IMR-90 (cell line): ENCODE results near the gene PRKCA. TPM values are rescaled to one million over a fixed set of nuclear protein-coding genes. Genes with fewer than 3 reads are reported as not detected.

ENCODE experiments used
- ATAC-seq: fragments of 200-7000 bp; cut with Tn5 transposase; 2 replicates; pipeline ENCODE4 v1.9.1; 2020; ENCODE audit warnings: low read depth, mild to moderate bottlenecking, moderate library complexity
- BruUV-seq: library from RNA; stranded (reverse); fragments of 400-500 nt; replicated peaks from 2 replicates; lab custom pipeline; 2021; lab: Mats Ljungman, UMichigan
- CTCF ChIA-PET: fragments of 300-600 bp; formaldehyde crosslinking; extraction: SDS; loops from one replicate; lab custom pipeline; 2021; ENCODE audit warnings: antibody characterized with exemption; lab: Yijun Ruan, JAX
- POLR2A ChIA-PET: fragments of 300-600 bp; sonication (Branson Sonifier 250); formaldehyde crosslinking; loops from one replicate; lab custom pipeline; 2022; ENCODE audit warnings: antibody characterized with exemption; ENCODE audit not compliant: unreplicated experiment; lab: Charles Lee
- DNase-seq: peaks from one replicate; pipeline ENCODE4 v3.0.0; 2013
- H2AFZ ChIP-seq: replicated peaks from 2 replicates; pipeline ENCODE3; 2013; ENCODE audit warnings: low read length, mild to moderate bottlenecking; ENCODE audit not compliant: poor library complexity
- H2AK5ac ChIP-seq: 2 replicates; pipeline ENCODE4 v1.6.1; 2013; ENCODE audit warnings: low read depth, low read length, inconsistent platforms
- H2AK9ac ChIP-seq: replicated peaks from 2 replicates; pipeline ENCODE3; 2013; ENCODE audit warnings: mild to moderate bottlenecking, low read depth, low read length, moderate library complexity; ENCODE audit not compliant: poor library complexity
- H2BK120ac ChIP-seq: 2 replicates; pipeline ENCODE4 v1.6.1; 2013; ENCODE audit warnings: low read depth, low read length, inconsistent platforms
- H2BK15ac ChIP-seq: 3 replicates; pipeline ENCODE4 v1.6.1; 2013; ENCODE audit warnings: low read depth, low read length, inconsistent platforms
- H2BK20ac ChIP-seq: 2 replicates; pipeline ENCODE4 v1.6.1; 2013; ENCODE audit warnings: low read depth, mild to moderate bottlenecking, inconsistent platforms, low read length, moderate library complexity
- H2BK5ac ChIP-seq: 2 replicates; pipeline ENCODE4 v1.6.1; 2013; ENCODE audit warnings: mild to moderate bottlenecking, low read depth, low read length, inconsistent platforms; ENCODE audit not compliant: poor library complexity, severe bottlenecking
- H3K14ac ChIP-seq: replicated peaks from 2 replicates; pipeline ENCODE4 v1.6.1; 2013; ENCODE audit warnings: low read depth, low read length, inconsistent platforms
- H3K18ac ChIP-seq: 2 replicates; pipeline ENCODE4 v1.6.1; 2013; ENCODE audit warnings: low read depth, low read length, control low read depth
- H3K23ac ChIP-seq: 2 replicates; pipeline ENCODE4 v1.6.1; 2013; ENCODE audit warnings: low read depth, low read length, inconsistent platforms
- H3K27ac ChIP-seq: 2 replicates; pipeline ENCODE4 v1.5.1; 2013; ENCODE audit warnings: mild to moderate bottlenecking, control low read depth, low read length; ENCODE audit not compliant: insufficient read depth
- H3K27me3 ChIP-seq: 2 replicates; pipeline ENCODE4 v1.6.1; 2013; ENCODE audit warnings: low read length; ENCODE audit not compliant: control insufficient read depth, insufficient read depth
- H3K36me3 ChIP-seq: 2 replicates; pipeline ENCODE4 v1.6.1; 2013; ENCODE audit warnings: low read length, mixed read lengths; ENCODE audit not compliant: control insufficient read depth, insufficient read depth
- H3K4ac ChIP-seq: 2 replicates; pipeline ENCODE4 v1.6.1; 2013; ENCODE audit warnings: low read depth, low read length, inconsistent platforms
- H3K4me1 ChIP-seq: 2 replicates; pipeline ENCODE4 v1.6.1; 2013; ENCODE audit warnings: low read length, mixed read lengths; ENCODE audit not compliant: control insufficient read depth, insufficient read depth
- H3K4me2 ChIP-seq: 2 replicates; pipeline ENCODE4 v1.6.1; 2013; ENCODE audit warnings: low read depth, mild to moderate bottlenecking, control low read depth, low read length, moderate library complexity
- H3K4me3 ChIP-seq: 2 replicates; pipeline ENCODE4 v1.5.1; 2013; ENCODE audit warnings: low read depth, mild to moderate bottlenecking, control low read depth, low read length, moderate library complexity; ENCODE audit not compliant: insufficient read depth
- H3K56ac ChIP-seq: 2 replicates; pipeline ENCODE4 v1.6.1; 2013; ENCODE audit warnings: low read length, inconsistent platforms; ENCODE audit not compliant: insufficient read depth; ENCODE audit errors: extremely low read depth
- H3K79me1 ChIP-seq, 2 experiments: 2 replicates each; pipeline ENCODE4 v1.6.1; 2013; ENCODE audit warnings: low read length in 2 of 2, inconsistent platforms in 1 of 2, low read depth in 1 of 2
- H3K9ac ChIP-seq: 2 replicates; pipeline ENCODE4 v1.6.1; 2013; ENCODE audit warnings: low read depth, low read length, control low read depth
- H3K9me1 ChIP-seq: 2 replicates; pipeline ENCODE4 v1.6.1; 2013; ENCODE audit warnings: low read length, inconsistent platforms; ENCODE audit not compliant: insufficient read depth
- H3K9me3 ChIP-seq: 2 replicates; pipeline ENCODE4 v1.6.1; 2013; ENCODE audit warnings: low read length; ENCODE audit not compliant: control insufficient read depth, insufficient read depth
- H4K20me1 ChIP-seq: 2 replicates; pipeline ENCODE4 v1.6.1; 2013; ENCODE audit warnings: low read length, inconsistent platforms; ENCODE audit not compliant: insufficient read depth
- H4K5ac ChIP-seq: 2 replicates; pipeline ENCODE4 v1.6.1; 2013; ENCODE audit warnings: mild to moderate bottlenecking, low read depth, low read length, control low read depth
- H4K8ac ChIP-seq, 2 experiments: 2 replicates each; pipeline ENCODE4 v1.6.1; 2013; ENCODE audit warnings: low read depth in 2 of 2, low read length in 2 of 2, control low read depth in 1 of 2, inconsistent platforms in 1 of 2
- H4K91ac ChIP-seq: 2 replicates; pipeline ENCODE4 v1.6.1; 2013; ENCODE audit warnings: low read depth, low read length, inconsistent platforms; ENCODE audit not compliant: insufficient read depth
- BHLHE40 ChIP-seq: fragments of 150-350 bp; IDR thresholded peaks from 2 replicates; pipeline ENCODE4 v1.6.1; 2016; ENCODE audit warnings: mild to moderate bottlenecking, low read depth, low read length
- CHD1 ChIP-seq: IDR thresholded peaks from 2 replicates; pipeline ENCODE4 v1.6.1; 2012; ENCODE audit warnings: low read depth, low read length, improper control_type of control experiment
- ELK1 ChIP-seq: fragments of 150-350 bp; IDR thresholded peaks from 2 replicates; pipeline ENCODE4 v1.6.1; 2016; ENCODE audit warnings: low read depth, mild to moderate bottlenecking, low read length, moderate library complexity, borderline replicate concordance
- FOS ChIP-seq: fragments of 150-350 bp; IDR thresholded peaks from 2 replicates; pipeline ENCODE4 v1.6.1; 2016; ENCODE audit warnings: low read depth, low read length
- MAFK ChIP-seq: IDR thresholded peaks from 2 replicates; pipeline ENCODE4 v1.6.1; 2012; ENCODE audit warnings: low read depth, low read length, improper control_type of control experiment
- MAZ ChIP-seq: IDR thresholded peaks from 2 replicates; pipeline ENCODE4 v1.6.1; 2012; ENCODE audit warnings: low read depth, mild to moderate bottlenecking, low read length, improper control_type of control experiment, moderate library complexity, borderline replicate concordance
- MXI1 ChIP-seq: IDR thresholded peaks from 2 replicates; pipeline ENCODE4 v1.6.1; 2012; ENCODE audit warnings: low read depth, mild to moderate bottlenecking, low read length, moderate library complexity, borderline replicate concordance
- NFE2L2 ChIP-seq: fragments of 150-350 bp; IDR thresholded peaks from 2 replicates; pipeline ENCODE4 v1.6.1; 2016; ENCODE audit warnings: low read depth, mild to moderate bottlenecking, low read length
- POLR2A ChIP-seq: IDR thresholded peaks from 2 replicates; pipeline ENCODE4 v1.6.1; 2012; ENCODE audit warnings: mild to moderate bottlenecking, low read depth, low read length
- RAD21 ChIP-seq: IDR thresholded peaks from 2 replicates; pipeline ENCODE4 v1.6.1; 2012; ENCODE audit warnings: low read length, improper control_type of control experiment
- RCOR1 ChIP-seq: IDR thresholded peaks from 2 replicates; pipeline ENCODE4 v1.6.1; 2012; ENCODE audit warnings: mild to moderate bottlenecking, low read length, improper control_type of control experiment; ENCODE audit not compliant: insufficient replicate concordance
- RFX5 ChIP-seq: IDR thresholded peaks from 2 replicates; pipeline ENCODE4 v1.8.0; 2012; ENCODE audit warnings: low read depth, mild to moderate bottlenecking, low read length, moderate library complexity
- SMC3 ChIP-seq: fragments of 150-350 bp; IDR thresholded peaks from 2 replicates; pipeline ENCODE4 v1.6.1; 2016; ENCODE audit warnings: low read depth, mild to moderate bottlenecking, antibody characterized with exemption, low read length, moderate library complexity
- USF2 ChIP-seq: fragments of 150-350 bp; IDR thresholded peaks from 2 replicates; pipeline ENCODE4 v1.6.1; 2017; ENCODE audit warnings: mild to moderate bottlenecking, antibody characterized with exemption, low read length, low read depth
- WGBS, 2 experiments: methylation state at CpG; one replicate each; pipeline versions ENCODE4 v1.1.5 to v1.1.7; 2013; ENCODE audit warnings: missing lambda C conversion rate in 2 of 2; ENCODE audit not compliant: insufficient read length in 1 of 2; ENCODE audit errors: extremely low coverage in 2 of 2; 5-methylcytosine and 5-hydroxymethylcytosine counted together
- dilution Hi-C: fragments of 300-500 bp; cut with HindIII; formaldehyde crosslinking; loops from one replicate; pipeline ENCODE4 v1.14.3; 2018; ENCODE audit warnings: low sequenced_read_pairs; ENCODE audit not compliant: unreplicated experiment
- in situ Hi-C: fragments of 300-500 bp; cut with MboI; formaldehyde crosslinking; loops from 3 replicates; pipeline ENCODE4 v1.14.3; 2019; ENCODE audit warnings: low sequenced_read_pairs, inconsistent platforms, mixed read lengths
- intact Hi-C: fragments of 100-400 bp; cut with micrococcal nuclease; formaldehyde crosslinking; loops from 2 replicates; pipeline ENCODE4 v1.10.0; 2022
- polyA plus RNA-seq, 3 experiments: library from polyadenylated mRNA; depleted of rRNA; stranded (reverse); fragments of >200 nt; gene quantifications; 2 replicates each; pipeline ENCODE4 v1.2.3, GENCODE V29; 2012; ENCODE audit warnings: low replicate concordance in 1 of 3
- total RNA-seq: library from RNA; depleted of rRNA; stranded (reverse); fragments of >200 nt; gene quantifications from 2 replicates; pipeline ENCODE4 v1.2.3, GENCODE V29; 2012

The PRKCA gene
- total and polyA plus RNA-seq, 2 of the 4 experiments (the other 2 are of a cell fraction) = 31.0 to 46.0 TPM

- TF ChIP-seq MAFK = no peak
- no peak for TF ChIP-seq RFX5
Measured at GRCh38 chr17:66542129-66542966, 239.9 kb downstream of the PRKCA start (continued).

GRCh38 chr17:66542967-66543520 is 240.6 kb downstream of the PRKCA start:
- Histone ChIP-seq H2AK9ac (no peak overlapping the region), H3K27me3 (no peaks in the 10 kb centered on the region), H2BK120ac (no peak overlapping the region), H3K56ac (no peak overlapping the region), H3K9ac (no peak overlapping the region), H3K23ac (no peak overlapping the region), H3K4me1 (peaks cover 42% of the 10 kb centered on the region), H3K4ac (no peak overlapping the region), H4K5ac (no peak overlapping the region), H3K4me2 (peak overlapping the region; percentile 3; the same call in 1 of the 2 replicates), H3K79me1 (peaks cover 36 to 68% of the 10 kb centered on the region in 2 experiments), H2AFZ (no peak overlapping the region), H3K9me3 (peaks cover 2% of the 10 kb centered on the region; the same call in 1 of the 2 replicates), H3K36me3 (no peaks in the 10 kb centered on the region), H4K91ac (no peak overlapping the region), H3K14ac (no peak overlapping the region), H4K20me1 (peaks cover 7% of the 10 kb centered on the region; the same call in 1 of the 2 replicates), H4K8ac (no peak overlapping the region; a peak in 1 of 4 replicates), H3K18ac (no peak overlapping the region), H3K9me1 (peaks cover 21% of the 10 kb centered on the region), H3K4me3 (no peak overlapping the region), H2BK5ac (peak overlapping the region; percentile 97), H2BK20ac (no peak overlapping the region), H3K27ac (peak overlapping the region; percentile 86; the same call in 1 of the 2 replicates), H2BK15ac (no peak overlapping the region; the same call in 2 of the 3 replicates), H2AK5ac (no peak overlapping the region)
- in situ Hi-C loops = no loop called here
- POLR2A ChIA-PET = no interaction called here
- no CpG with 5 or more reads among the region's 3 CpGs for WGBS, 2 experiments
- TF ChIP-seq USF2 (no peak), POLR2A (no peak), MXI1 (no peak), NFE2L2 (no peak), BHLHE40 (no peak), SMC3 (no peak), RCOR1 (no peak), RFX5 (no peak), FOS (no peak), CHD1 (no peak), MAZ (no peak), RAD21 (no peak), ELK1 (no peak), MAFK (no peak)
- dilution Hi-C loops = no loop called here
- BruUV-seq = no TSS peak
- ATAC-seq = peak; percentile 45
- intact Hi-C loops = loop anchor here (5.0 kb wide), 1 partner anchor 76 kb away; no protein-coding TSS in a partner anchor
- DNase-seq = peak; percentile 92
- CTCF ChIA-PET = interaction anchor here (0.6 to 0.7 kb wide), 2 partner anchors 25 to 666 kb away, joined by 3 read pairs; no protein-coding TSS in a partner anchor
